HUES48 (cell line): Measurements from ENCODE around the gene TMPRSS7.
"Not testable (repeated sequence)": the region's sequence is repeated elsewhere in the genome, so short reads cannot be mapped to it uniquely, and the experiment has no call there.

ENCODE experiments used
- H3K27ac ChIP-seq: one replicate; pipeline ENCODE4 v1.7.0; 2013; ENCODE audit warnings: low read depth, low read length, inconsistent platforms
- H3K27me3 ChIP-seq: 2 replicates; pipeline ENCODE4 v1.6.1; 2013; ENCODE audit warnings: mild to moderate bottlenecking, low read length; ENCODE audit not compliant: control insufficient read depth, insufficient read depth
- H3K36me3 ChIP-seq: 2 replicates; pipeline ENCODE4 v1.6.1; 2013; ENCODE audit warnings: low read length; ENCODE audit not compliant: control insufficient read depth, insufficient read depth
- H3K4me1 ChIP-seq: 2 replicates; pipeline ENCODE4 v1.6.1; 2013; ENCODE audit warnings: mild to moderate bottlenecking, low read length; ENCODE audit not compliant: control insufficient read depth, insufficient read depth
- H3K4me3 ChIP-seq: 2 replicates; pipeline ENCODE4 v1.5.1; 2013; ENCODE audit warnings: mild to moderate bottlenecking, low read depth, low read length
- H3K9ac ChIP-seq: 2 replicates; pipeline ENCODE4 v1.6.1; 2013; ENCODE audit warnings: mild to moderate bottlenecking, low read depth, low read length, moderate library complexity
- H3K9me3 ChIP-seq: 2 replicates; pipeline ENCODE4 v1.6.1; 2013; ENCODE audit warnings: low read length; ENCODE audit not compliant: control insufficient read depth, insufficient read depth

The TMPRSS7 gene

DNA sequence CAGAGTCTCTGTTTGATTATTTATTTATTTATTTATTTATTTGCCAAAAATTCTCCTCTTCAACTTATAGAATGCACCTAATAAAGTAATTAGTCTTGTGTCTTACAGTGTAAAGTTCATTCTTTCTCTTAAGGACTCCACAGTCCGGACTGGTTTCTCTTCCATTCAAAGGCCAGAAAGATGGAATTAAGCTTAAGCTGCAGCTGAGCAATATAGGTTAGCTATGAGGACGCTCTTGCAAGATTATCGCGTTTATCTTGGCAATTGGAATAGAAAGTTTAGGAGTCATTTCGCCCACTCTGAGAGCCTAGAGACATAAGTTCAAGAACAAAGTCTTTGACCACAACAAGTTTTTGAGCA is 20.8 kb upstream of the TMPRSS7 start:
- no peaks in the 10 kb centered on the region for H3K27me3 ChIP-seq
- H3K27ac ChIP-seq = no peak overlapping the region
- no peak overlapping the region for H3K4me3 ChIP-seq
- H3K36me3 ChIP-seq = no peaks in the 10 kb centered on the region
- H3K9ac ChIP-seq = no peak overlapping the region
- H3K9me3 ChIP-seq = no peaks in the 10 kb centered on the region
- no peaks in the 10 kb centered on the region; the same call in 1 of the 2 replicates for H3K4me1 ChIP-seq

DNA sequence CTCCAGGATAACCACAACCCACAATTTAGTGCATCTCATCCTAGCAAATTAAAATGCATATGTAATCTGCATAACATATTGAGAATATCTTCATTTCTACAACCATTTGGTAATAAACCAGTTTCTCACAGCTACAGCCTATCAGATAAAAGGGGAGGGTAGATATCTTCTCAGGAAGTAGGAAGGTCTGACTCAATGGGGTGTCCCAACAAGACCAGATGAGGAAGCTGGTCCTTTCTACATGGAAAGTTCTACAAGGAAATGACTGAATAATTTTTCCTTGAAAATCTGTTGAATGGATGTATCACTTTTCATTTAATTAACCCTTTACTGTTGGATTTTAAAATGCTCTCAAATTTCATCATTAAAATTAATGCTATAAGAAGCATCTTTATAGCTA is 17.4 kb upstream of the TMPRSS7 start:
- Histone ChIP-seq H3K4me1 (no peaks in the 10 kb centered on the region; the same call in 1 of the 2 replicates), H3K27me3 (no peaks in the 10 kb centered on the region), H3K9ac (no peak overlapping the region), H3K27ac (no peak overlapping the region), H3K9me3 (no peaks in the 10 kb centered on the region), H3K4me3 (no peak overlapping the region), H3K36me3 (no peaks in the 10 kb centered on the region)

DNA sequence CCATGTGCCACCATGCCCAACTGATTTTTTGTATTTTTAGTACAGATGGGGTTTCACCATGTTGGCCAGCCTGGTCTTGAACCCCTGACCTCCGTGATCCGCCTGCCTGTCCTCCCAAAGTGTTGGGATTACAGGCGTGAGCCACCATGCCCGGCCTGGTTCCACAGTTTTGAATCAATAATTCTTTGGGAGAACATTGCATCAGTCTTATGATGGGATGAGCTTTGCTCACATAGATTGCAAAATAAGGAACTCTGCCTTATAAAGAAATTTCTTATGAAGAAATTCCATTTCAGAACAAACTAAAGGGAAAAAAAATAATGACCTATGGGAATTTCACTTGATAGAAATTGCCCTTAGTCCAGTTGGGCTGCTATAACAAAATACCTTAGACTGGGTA is 15.8 kb upstream of the TMPRSS7 start:
- no peak overlapping the region for H3K9ac ChIP-seq
- no peak overlapping the region for H3K27ac ChIP-seq
- no peaks in the 10 kb centered on the region for H3K4me1 ChIP-seq
- no peaks in the 10 kb centered on the region for H3K36me3 ChIP-seq
- H3K9me3 ChIP-seq = no peaks in the 10 kb centered on the region
- H3K27me3 ChIP-seq = no peaks in the 10 kb centered on the region
- H3K4me3 ChIP-seq = no peak overlapping the region

DNA sequence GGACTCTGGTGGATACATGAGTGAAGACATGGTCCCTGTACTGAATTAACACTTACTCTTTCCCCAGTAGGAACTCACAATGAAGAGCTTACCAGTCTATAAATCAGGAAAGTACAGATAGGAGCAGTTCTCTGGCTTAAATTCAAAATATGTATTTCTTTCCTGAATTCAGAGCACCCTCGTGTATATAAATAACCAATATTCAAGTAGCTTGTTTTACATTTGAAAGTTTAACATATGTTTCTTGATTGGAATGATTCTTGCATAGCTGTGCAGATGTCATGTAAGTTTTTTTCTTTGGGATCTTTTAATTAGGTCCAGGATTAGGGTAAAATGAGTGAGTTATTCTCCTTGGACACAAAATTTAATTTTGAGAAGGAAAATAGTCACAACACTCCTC is 14.8 kb upstream of the TMPRSS7 start:
- Histone ChIP-seq H3K4me1 (no peaks in the 10 kb centered on the region), H3K27ac (no peak overlapping the region), H3K27me3 (no peaks in the 10 kb centered on the region), H3K4me3 (no peak overlapping the region), H3K36me3 (no peaks in the 10 kb centered on the region), H3K9ac (no peak overlapping the region), H3K9me3 (no peaks in the 10 kb centered on the region)

DNA sequence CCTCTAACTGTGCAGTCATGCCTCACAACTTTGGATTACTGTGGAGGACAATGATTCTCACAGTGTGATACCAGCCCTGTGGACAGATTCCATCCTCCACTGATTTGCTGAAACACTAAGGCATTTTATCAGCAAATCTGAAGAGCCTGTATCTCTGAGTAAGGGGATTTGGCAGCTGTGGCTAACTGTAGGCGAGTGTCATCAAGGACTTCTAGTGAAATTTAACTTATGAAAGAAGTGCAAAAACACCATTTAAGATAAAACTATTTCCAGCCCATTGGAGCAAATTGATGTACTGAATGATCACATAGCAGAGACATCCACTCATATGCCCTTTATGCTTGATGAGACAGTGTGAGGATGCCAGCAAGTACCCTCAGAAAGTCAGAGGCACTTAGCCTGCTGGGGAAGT is 13.9 kb upstream of the TMPRSS7 start:
- H3K4me1 ChIP-seq = no peaks in the 10 kb centered on the region

DNA sequence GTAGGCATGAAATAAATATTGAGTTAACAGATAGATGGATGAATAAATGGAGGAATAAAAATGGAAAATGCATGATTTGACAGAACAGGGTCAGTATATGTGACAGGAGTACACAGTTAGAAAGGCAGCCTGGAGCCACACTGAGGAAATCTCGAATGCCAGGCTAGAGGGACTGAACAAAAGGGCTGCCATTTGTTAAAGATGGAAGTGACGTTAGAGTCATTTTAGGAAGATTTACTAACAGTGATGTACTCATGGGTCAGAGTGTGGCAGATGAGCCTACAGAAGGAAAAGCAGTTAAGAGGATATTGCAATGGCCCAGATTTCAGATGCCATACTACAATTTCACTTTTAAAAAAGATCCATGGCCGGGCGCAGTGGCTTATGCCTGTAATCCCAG is 7.4 kb upstream of the TMPRSS7 start:
- Histone ChIP-seq H3K4me1 (no peaks in the 10 kb centered on the region), H3K27ac (no peak overlapping the region), H3K9ac (no peak overlapping the region), H3K4me3 (no peak overlapping the region), H3K27me3 (no peaks in the 10 kb centered on the region), H3K36me3 (no peaks in the 10 kb centered on the region), H3K9me3 (no peaks in the 10 kb centered on the region)

More for the DNA sequence above, 13.9 kb upstream of the TMPRSS7 start:
- Histone ChIP-seq H3K27me3 (no peaks in the 10 kb centered on the region), H3K9me3 (no peaks in the 10 kb centered on the region), H3K27ac (no peak overlapping the region), H3K9ac (no peak overlapping the region), H3K36me3 (no peaks in the 10 kb centered on the region), H3K4me3 (no peak overlapping the region)

DNA sequence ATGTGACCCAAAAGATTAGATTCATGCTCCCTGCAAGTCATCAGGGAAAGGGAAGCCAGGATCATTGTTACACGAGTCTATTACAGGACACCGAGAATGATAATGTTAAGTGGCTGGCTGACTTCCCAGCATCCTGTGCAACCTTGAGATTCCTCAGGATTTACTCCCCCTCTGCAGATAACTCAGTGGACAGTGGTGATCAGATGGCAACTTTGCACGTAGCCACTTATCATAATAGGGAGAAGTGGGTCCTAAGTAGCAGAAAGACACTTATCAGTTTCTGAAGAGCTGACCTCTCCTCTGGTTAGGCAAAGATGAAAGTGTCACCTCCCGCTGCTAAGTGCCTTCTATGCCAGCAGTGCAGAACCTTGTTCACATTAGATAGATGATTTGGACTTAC is 6.7 kb upstream of the TMPRSS7 start:
- Histone ChIP-seq H3K9me3 (no peaks in the 10 kb centered on the region), H3K36me3 (no peaks in the 10 kb centered on the region), H3K4me3 (no peak overlapping the region), H3K4me1 (no peaks in the 10 kb centered on the region), H3K9ac (no peak overlapping the region), H3K27me3 (no peaks in the 10 kb centered on the region), H3K27ac (no peak overlapping the region)

DNA sequence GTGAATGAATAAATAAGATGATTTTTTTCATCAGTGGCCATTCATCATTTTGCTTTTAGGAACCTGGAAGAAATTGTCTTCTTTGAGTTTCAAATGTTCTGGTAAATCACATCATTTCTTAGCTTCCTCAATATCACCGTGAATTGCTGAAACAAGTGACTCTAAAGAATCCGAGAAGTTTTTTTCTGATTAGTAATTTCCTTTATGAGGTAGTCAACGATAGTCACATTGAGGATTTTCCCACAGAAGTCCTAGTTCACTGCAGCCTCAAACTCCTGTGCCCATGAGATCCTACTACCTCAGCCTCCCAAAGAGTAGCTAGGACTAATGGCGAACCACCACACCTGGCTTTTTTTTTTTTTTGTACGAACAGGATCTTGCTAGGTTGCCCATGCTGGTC is 3.6 kb upstream of the TMPRSS7 start:
- Histone ChIP-seq H3K9ac (no peak overlapping the region), H3K27me3 (no peaks in the 10 kb centered on the region), H3K27ac (no peak overlapping the region), H3K4me3 (no peak overlapping the region), H3K9me3 (peaks cover 2% of the 10 kb centered on the region; the same call in 1 of the 2 replicates), H3K4me1 (no peaks in the 10 kb centered on the region), H3K36me3 (no peaks in the 10 kb centered on the region)

DNA sequence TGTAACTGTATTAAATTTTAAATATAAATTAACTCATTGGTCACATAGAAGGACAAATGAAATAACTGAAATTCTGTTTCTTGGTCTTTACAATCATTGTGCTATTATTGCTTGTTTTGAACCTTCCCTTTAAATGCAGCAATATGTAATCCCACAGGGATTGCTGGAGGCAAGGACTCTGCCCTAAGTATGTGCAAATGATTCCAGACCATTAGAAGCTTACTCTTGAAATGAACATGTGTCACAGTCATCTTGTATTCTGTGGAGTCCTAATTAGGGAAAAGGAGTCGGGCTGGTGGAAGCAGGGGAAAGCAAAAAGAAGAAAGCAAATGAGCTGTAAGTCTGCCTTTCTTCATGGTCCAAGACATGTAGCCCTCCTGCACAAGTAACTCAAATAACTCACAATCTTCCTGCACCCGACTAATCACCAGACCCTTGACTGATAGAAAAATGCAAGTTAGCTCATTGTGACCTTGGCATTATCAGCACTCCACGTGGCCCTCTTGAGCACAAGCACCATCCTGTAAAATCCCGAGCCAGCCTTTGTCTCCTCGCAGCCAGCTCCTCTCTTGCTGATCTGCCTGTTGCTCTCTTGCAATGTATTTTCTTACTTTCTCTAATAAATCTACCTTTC is 2.3 kb upstream of the TMPRSS7 start:
- Histone ChIP-seq H3K9me3 (peaks cover 15% of the 10 kb centered on the region), H3K9ac (no peak overlapping the region), H3K4me1 (no peaks in the 10 kb centered on the region), H3K27ac (no peak overlapping the region), H3K4me3 (no peak overlapping the region), H3K27me3 (no peaks in the 10 kb centered on the region), H3K36me3 (no peaks in the 10 kb centered on the region)

DNA sequence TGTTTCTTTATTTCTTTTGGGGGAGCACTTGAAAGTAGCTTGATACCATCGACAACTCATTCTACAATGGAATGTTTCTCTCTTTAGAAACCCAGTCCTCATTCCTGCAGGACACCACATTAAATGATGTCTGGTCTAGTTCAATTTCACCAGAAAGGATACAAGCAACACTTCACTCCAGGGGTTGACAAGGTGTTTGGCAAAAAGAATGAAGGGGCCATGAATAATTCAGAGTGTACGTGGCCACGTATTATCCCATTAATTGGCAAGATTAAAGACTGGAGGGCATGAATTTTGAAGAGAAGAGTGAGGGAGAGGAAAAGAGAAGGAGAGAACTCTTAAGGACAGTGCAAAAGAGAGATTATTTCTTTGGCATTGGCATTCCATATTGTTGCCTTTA is 705 bp downstream of the TMPRSS7 start:
- Histone ChIP-seq H3K9me3 (peaks cover 22% of the 10 kb centered on the region), H3K4me1 (no peaks in the 10 kb centered on the region), H3K4me3 (no peak overlapping the region), H3K27ac (no peak overlapping the region), H3K27me3 (no peaks in the 10 kb centered on the region), H3K36me3 (no peaks in the 10 kb centered on the region), H3K9ac (no peak overlapping the region)

DNA sequence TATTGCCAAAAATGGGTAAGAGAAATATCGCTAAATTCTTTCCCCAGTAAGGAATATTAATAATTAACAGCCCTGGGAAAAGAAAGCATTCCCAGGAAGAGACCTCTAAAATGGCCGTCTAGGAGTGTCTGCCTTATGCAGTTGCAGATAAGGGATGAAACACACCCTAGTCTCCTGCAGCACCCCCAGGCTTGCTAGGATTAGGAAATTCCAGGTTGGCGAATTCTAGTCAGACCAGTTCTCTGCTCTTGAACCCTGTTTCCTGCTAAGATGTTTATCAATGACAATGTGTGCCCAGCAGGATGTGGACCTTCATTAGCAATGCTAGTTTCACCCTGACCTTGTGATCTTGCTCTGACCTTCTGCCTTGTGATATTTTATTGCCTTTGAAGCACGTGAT is 2.7 kb downstream of the TMPRSS7 start:
- H3K4me3 ChIP-seq, H3K9ac ChIP-seq, H3K27ac ChIP-seq, H3K36me3 ChIP-seq, H3K27me3 ChIP-seq, H3K4me1 ChIP-seq: not testable (repeated sequence)
- peaks cover 22% of the 10 kb centered on the region for H3K9me3 ChIP-seq

DNA sequence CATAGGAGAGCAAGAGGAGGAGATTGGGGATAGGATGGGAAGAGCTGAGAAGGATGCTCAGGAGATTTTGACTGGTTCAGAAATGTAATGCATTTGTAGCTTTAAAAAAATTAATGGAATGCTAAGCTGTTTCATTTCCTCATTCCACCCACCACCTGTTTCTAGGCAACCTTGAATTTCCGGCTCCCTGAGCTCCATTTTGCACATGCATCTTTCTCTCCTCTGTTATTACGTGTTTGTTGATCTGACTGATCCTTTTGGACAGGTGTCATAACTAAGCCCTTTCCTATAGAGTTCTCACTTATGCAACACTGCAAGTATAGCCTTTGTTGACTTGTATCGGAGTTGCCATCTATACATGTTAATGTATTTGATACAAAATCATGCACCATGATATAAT is 4.3 kb downstream of the TMPRSS7 start:
- Histone ChIP-seq H3K4me1 (peaks cover 8% of the 10 kb centered on the region), H3K36me3 (no peaks in the 10 kb centered on the region), H3K4me3 (no peak overlapping the region), H3K9ac (no peak overlapping the region), H3K27me3 (no peaks in the 10 kb centered on the region), H3K9me3 (peaks cover 22% of the 10 kb centered on the region), H3K27ac (no peak overlapping the region)
